K562 (cell line): ENCODE data around the gene LEPROT. TPM values are rescaled to one million over a fixed set of nuclear protein-coding genes. Genes with fewer than 3 reads are reported as not detected.

ENCODE experiments used
- ATAC-seq: fragments of 200-7000 bp; cut with Tn5 transposase; 3 replicates; pipeline ENCODE4 v1.9.1; 2020; ENCODE audit warnings: moderate library complexity
- BruUV-seq: library from RNA; stranded (reverse); fragments of 400-500 nt; replicated peaks from 2 replicates; lab custom pipeline; 2021; lab: Mats Ljungman, UMichigan
- CTCF ChIA-PET: fragments of 300-600 bp; formaldehyde crosslinking; extraction: SDS; loops from one replicate; lab custom pipeline; 2021; ENCODE audit warnings: low intra/inter-chr PET ratio; lab: Yijun Ruan, JAX
- POLR2A ChIA-PET: fragments of 300-600, 350-650 bp; sonication (Branson Sonifier 250); formaldehyde crosslinking; extraction: SDS; loops from one replicate; lab custom pipeline; 2021; ENCODE audit warnings: antibody characterized with exemption, inconsistent platforms; lab: Yijun Ruan, JAX
- DNase-seq, 4 experiments: peaks; one replicate each; pipeline versions ENCODE4 v3.0.0 to v3.0.0-alpha.2; 2011 to 2018; ENCODE audit warnings: low spot score in 3 of 4, mixed read lengths in 3 of 4; ENCODE audit errors: extremely low read depth in 1 of 4
- FAIRE-seq: peaks from 2 replicates; lab custom pipeline; 2011; peaks lifted over from hg19 to GRCh38; lab: Jason Lieb, UNC
- H2AFZ ChIP-seq: 2 replicates; pipeline ENCODE4 v1.6.0; 2011; ENCODE audit warnings: low read depth, low read length, control low read depth, inconsistent platforms
- H3K27ac ChIP-seq: fragments of 200-600 bp; 3 replicates; pipeline ENCODE4 v1.8.0; 2011; ENCODE audit warnings: low read depth, mild to moderate bottlenecking, control low read depth, inconsistent platforms, low read length, moderate library complexity, mixed read lengths; ENCODE audit errors: extremely low read depth
- H3K27me3 ChIP-seq, 2 experiments: fragments of 300-600 bp in 1 of 2; 2 replicates in 1 of 2; 3 replicates in 1 of 2; pipeline versions ENCODE4 v1.6.0 to v1.8.0; 2011; ENCODE audit warnings: inconsistent platforms in 2 of 2, low read length in 2 of 2, mild to moderate bottlenecking in 1 of 2, mixed read lengths in 1 of 2, moderate library complexity in 1 of 2; ENCODE audit not compliant: control insufficient read depth in 2 of 2, insufficient read depth in 2 of 2
- H3K36me3 ChIP-seq: fragments of 300-600 bp; 3 replicates; pipeline ENCODE4 v1.8.0; 2011; ENCODE audit warnings: mild to moderate bottlenecking, low read length, inconsistent platforms; ENCODE audit not compliant: control insufficient read depth, insufficient read depth
- H3K4me1 ChIP-seq, 2 experiments: fragments of 200-600 bp in 1 of 2; replicated peaks in 1 of 2; 2 replicates in 1 of 2; 3 replicates in 1 of 2; pipeline versions ENCODE4 v1.5.1 to v1.8.0; 2011; ENCODE audit warnings: inconsistent platforms in 2 of 2, low read length in 2 of 2, mild to moderate bottlenecking in 1 of 2, mixed read lengths in 1 of 2, moderate library complexity in 1 of 2; ENCODE audit not compliant: control insufficient read depth in 2 of 2, insufficient read depth in 2 of 2
- H3K4me2 ChIP-seq: 2 replicates; pipeline ENCODE4 v1.6.1; 2011; ENCODE audit warnings: low read length, control low read depth, inconsistent platforms, mixed read lengths; ENCODE audit not compliant: insufficient read depth
- H3K4me3 ChIP-seq: fragments of 200-600 bp; sonication (generic), shearing (Covaris generic); 2 replicates; pipeline ENCODE4 v1.5.1; 2016; ENCODE audit warnings: control low read depth, inconsistent platforms
- H3K79me2 ChIP-seq: fragments of 200-600 bp; 3 replicates; pipeline ENCODE4 v1.8.0; 2011; ENCODE audit warnings: low read length, inconsistent platforms; ENCODE audit not compliant: control insufficient read depth, insufficient read depth
- H3K9ac ChIP-seq, 2 experiments: 2 replicates each; pipeline versions ENCODE4 v1.6.0 to v1.6.1; 2011; ENCODE audit warnings: low read depth in 2 of 2, low read length in 2 of 2, control low read depth in 1 of 2, inconsistent platforms in 1 of 2, mild to moderate bottlenecking in 1 of 2, mixed read lengths in 1 of 2; ENCODE audit not compliant: insufficient read depth in 1 of 2
- H3K9me1 ChIP-seq: one replicate; pipeline ENCODE4 v1.6.0; 2011; ENCODE audit warnings: inconsistent platforms, mild to moderate bottlenecking, low read length, moderate library complexity; ENCODE audit not compliant: control insufficient read depth, insufficient read depth
- H3K9me3 ChIP-seq: replicated peaks from 2 replicates; pipeline ENCODE4 v1.5.1; 2011; ENCODE audit warnings: low read depth, low read length, inconsistent platforms; ENCODE audit not compliant: control insufficient read depth, insufficient read depth
- H4K20me1 ChIP-seq: replicated peaks from 2 replicates; pipeline ENCODE4 v1.6.1; 2011; ENCODE audit warnings: low read length, inconsistent platforms, mixed read lengths; ENCODE audit not compliant: control insufficient read depth, insufficient read depth
- BRD4 ChIP-seq: fragments of 200-600 bp; sonication (generic); IDR thresholded peaks from 2 replicates; pipeline ENCODE4 v1.6.1; 2017; ENCODE audit warnings: inconsistent platforms
- CBFA2T3 ChIP-seq: fragments of 450-650 bp; IDR thresholded peaks from 2 replicates; pipeline ENCODE4 v1.6.1; 2017
- HNRNPUL1 ChIP-seq: fragments of 200-400 bp; formaldehyde crosslinking; IDR thresholded peaks from 2 replicates; pipeline ENCODE4 v1.6.1; 2017; ENCODE audit warnings: low read length
- NFIX ChIP-seq: fragments of 250-450 bp; sonication (Bioruptor Pico); IDR thresholded peaks from 2 replicates; pipeline ENCODE4 v1.4.0; 2020; ENCODE audit warnings: low read depth, mild to moderate bottlenecking, moderate library complexity
- RAD51 ChIP-seq: fragments of 450-650 bp; IDR thresholded peaks from 2 replicates; pipeline ENCODE4 v1.7.1; 2016; ENCODE audit warnings: low read depth, mild to moderate bottlenecking, borderline replicate concordance
- RBM17 ChIP-seq: fragments of 200-400 bp; formaldehyde crosslinking; IDR thresholded peaks from 2 replicates; pipeline ENCODE4 v1.6.1; 2017; ENCODE audit warnings: low read depth, mild to moderate bottlenecking, low read length, borderline replicate concordance
- ZEB2 ChIP-seq: fragments of 450-650 bp; IDR thresholded peaks from 2 replicates; pipeline ENCODE4 v1.6.1; 2016
- ZNF224 ChIP-seq: sonication (generic); formaldehyde crosslinking; IDR thresholded peaks from 2 replicates; pipeline ENCODE4 v1.8.0; 2022; ENCODE audit warnings: mild to moderate bottlenecking, missing genetic modification reagents
- WGBS: fragments of 100-300 bp; shearing (Covaris generic); methylation state at CpG from one replicate; pipeline ENCODE4 v1.1.6; 2016; ENCODE audit warnings: low coverage, mixed read lengths; ENCODE audit not compliant: insufficient coverage; ENCODE audit errors: missing lambda C conversion rate; 5-methylcytosine and 5-hydroxymethylcytosine counted together
- in situ Hi-C: fragments of 300-500 bp; cut with MboI; formaldehyde crosslinking; loops from 4 replicates; pipeline ENCODE4 v1.15.0; 2018; ENCODE audit warnings: inconsistent platforms, mixed read lengths
- intact Hi-C: fragments of 100-400 bp; cut with micrococcal nuclease; formaldehyde crosslinking; loops from 2 replicates; pipeline ENCODE4 v1.14.2; 2022
- polyA plus RNA-seq, 8 experiments: library from polyadenylated mRNA; depleted of rRNA in 4 of 8; stranded (reverse) in 5 of 8; unstranded in 3 of 8; fragments of >200 nt; fragmentation: Nextera tagmentation in 2 of 8; fragmentation: Illumina TruSeq in 1 of 8; extraction: Ambion mirVana in 2 of 8; extraction: Trizol in 1 of 8; gene quantifications; 2 replicates each; pipeline versions ENCODE4 v1.2.1 to v1.2.3, GENCODE V29; 2011 to 2014; ENCODE audit warnings: inconsistent platforms in 1 of 8, missing spikeins in 1 of 8
- total RNA-seq, 7 experiments: library from RNA; depleted of rRNA in 6 of 7; stranded (reverse); fragments of >200 nt in 6 of 7; fragmentation: Illumina TruSeq in 2 of 7; extraction: Trizol in 2 of 7; gene quantifications; 2 replicates each; pipeline versions ENCODE4 v1.2.1 to v1.2.3, GENCODE V29; 2011 to 2021; ENCODE audit warnings: low replicate concordance in 1 of 7
- TF ChIP-seq, protein P1 (sequence below), 2 experiments: IDR thresholded peaks in 1 of 2; conservative IDR thresholded peaks in 1 of 2; 2 replicates each; pipeline ENCODE4 v1.6.1; 2016; ENCODE audit warnings: low read depth in 2 of 2, mild to moderate bottlenecking in 1 of 2, missing compliant biosample characterization in 1 of 2, missing genetic modification characterization in 1 of 2, moderate library complexity in 1 of 2
- TF ChIP-seq, protein P2 (sequence below): sonication (generic); formaldehyde crosslinking; IDR thresholded peaks from 2 replicates; pipeline ENCODE4 v1.8.0; 2022; ENCODE audit warnings: missing genetic modification reagents, mild to moderate bottlenecking, borderline replicate concordance
- TF ChIP-seq, protein P3 (sequence below): fragments of 250-450 bp; sonication (Bioruptor Pico); IDR thresholded peaks from 2 replicates; pipeline ENCODE4 v1.4.0; 2020; ENCODE audit warnings: mild to moderate bottlenecking
- TF ChIP-seq, protein P4 (sequence below): fragments of 250-450 bp; sonication (Bioruptor Pico); IDR thresholded peaks from 2 replicates; pipeline ENCODE4 v1.4.0; 2020; ENCODE audit warnings: borderline replicate concordance

Gene LEPROT
- total and polyA plus RNA-seq, 9 of the 15 experiments (the other 6 are each of a cell fraction or from before 2014, with no cell fraction given) = 28.1 to 97.5 (median 45.8) TPM

DNA sequence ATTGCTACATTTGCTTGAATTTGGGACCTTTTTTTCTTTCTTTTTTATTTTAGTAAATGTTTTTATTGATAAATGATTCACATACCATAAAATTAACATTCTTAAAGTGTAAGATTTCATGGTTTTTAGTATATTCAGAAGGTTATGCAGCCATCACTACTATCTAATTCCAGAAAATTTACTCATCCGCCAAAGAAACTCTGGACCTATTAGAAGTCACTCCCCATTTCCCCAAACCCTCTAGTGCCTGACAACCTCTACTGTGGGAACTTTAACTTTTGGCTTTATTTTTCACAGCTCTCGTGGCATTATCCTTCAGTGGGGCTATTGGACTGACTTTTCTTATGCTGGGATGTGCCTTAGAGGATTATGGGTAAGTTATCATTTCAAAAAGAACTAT lies 4.5 kb downstream of the LEPROT start:
- BruUV-seq = no TSS peak
- Histone ChIP-seq H3K4me3 (no peak overlapping the region), H3K36me3 (peaks cover 66% of the 10 kb centered on the region), H4K20me1 (peaks cover 3% of the 10 kb centered on the region; the same call in 1 of the 2 replicates), H3K9me3 (no peaks in the 10 kb centered on the region), H3K4me2 (no peak overlapping the region), H3K4me1 (peaks cover 9 to 40% of the 10 kb centered on the region in 2 experiments), H3K27me3 (no peaks in the 10 kb centered on the region), H3K27ac (no peak overlapping the region), H3K9me1 (no peaks in the 10 kb centered on the region), H3K9ac (no peak overlapping the region), H3K79me2 (peaks cover 84% of the 10 kb centered on the region), H2AFZ (no peak overlapping the region)
- 83% methylated on average over 2 of the region's 2 CpGs for WGBS
- in situ Hi-C loops = loop anchor here (10.0 kb wide), 1 partner anchor 360 kb away; no protein-coding TSS in a partner anchor
- FAIRE-seq (no peak), ATAC-seq (no peak), DNase-seq (no peak)
- CTCF ChIA-PET = no interaction called here
- TF ChIP-seq, protein P1, sequence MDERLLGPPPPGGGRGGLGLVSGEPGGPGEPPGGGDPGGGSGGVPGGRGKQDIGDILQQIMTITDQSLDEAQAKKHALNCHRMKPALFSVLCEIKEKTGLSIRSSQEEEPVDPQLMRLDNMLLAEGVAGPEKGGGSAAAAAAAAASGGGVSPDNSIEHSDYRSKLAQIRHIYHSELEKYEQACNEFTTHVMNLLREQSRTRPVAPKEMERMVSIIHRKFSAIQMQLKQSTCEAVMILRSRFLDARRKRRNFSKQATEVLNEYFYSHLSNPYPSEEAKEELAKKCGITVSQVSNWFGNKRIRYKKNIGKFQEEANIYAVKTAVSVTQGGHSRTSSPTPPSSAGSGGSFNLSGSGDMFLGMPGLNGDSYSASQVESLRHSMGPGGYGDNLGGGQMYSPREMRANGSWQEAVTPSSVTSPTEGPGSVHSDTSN (CRISPR knock-in tag; IDR thresholded peaks at IDR 0.05; ENCODE audit: low read depth) = no peak
- TF ChIP-seq, protein P1 (tag; conservative IDR thresholded peaks at IDR 0.05; ENCODE audit: low read depth) = no peak
- TF ChIP-seq ZEB2 (no peak), ZNF224 (CRISPR knock-in tag) (no peak), BRD4 (no peak), CBFA2T3 (no peak), HNRNPUL1 (no peak), RAD51 (no peak), NFIX (no peak), RBM17 (no peak)
- TF ChIP-seq, protein P2, sequence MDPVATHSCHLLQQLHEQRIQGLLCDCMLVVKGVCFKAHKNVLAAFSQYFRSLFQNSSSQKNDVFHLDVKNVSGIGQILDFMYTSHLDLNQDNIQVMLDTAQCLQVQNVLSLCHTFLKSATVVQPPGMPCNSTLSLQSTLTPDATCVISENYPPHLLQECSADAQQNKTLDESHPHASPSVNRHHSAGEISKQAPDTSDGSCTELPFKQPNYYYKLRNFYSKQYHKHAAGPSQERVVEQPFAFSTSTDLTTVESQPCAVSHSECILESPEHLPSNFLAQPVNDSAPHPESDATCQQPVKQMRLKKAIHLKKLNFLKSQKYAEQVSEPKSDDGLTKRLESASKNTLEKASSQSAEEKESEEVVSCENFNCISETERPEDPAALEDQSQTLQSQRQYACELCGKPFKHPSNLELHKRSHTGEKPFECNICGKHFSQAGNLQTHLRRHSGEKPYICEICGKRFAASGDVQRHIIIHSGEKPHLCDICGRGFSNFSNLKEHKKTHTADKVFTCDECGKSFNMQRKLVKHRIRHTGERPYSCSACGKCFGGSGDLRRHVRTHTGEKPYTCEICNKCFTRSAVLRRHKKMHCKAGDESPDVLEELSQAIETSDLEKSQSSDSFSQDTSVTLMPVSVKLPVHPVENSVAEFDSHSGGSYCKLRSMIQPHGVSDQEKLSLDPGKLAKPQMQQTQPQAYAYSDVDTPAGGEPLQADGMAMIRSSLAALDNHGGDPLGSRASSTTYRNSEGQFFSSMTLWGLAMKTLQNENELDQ (CRISPR knock-in tag) = no peak
- TF ChIP-seq, protein P3, sequence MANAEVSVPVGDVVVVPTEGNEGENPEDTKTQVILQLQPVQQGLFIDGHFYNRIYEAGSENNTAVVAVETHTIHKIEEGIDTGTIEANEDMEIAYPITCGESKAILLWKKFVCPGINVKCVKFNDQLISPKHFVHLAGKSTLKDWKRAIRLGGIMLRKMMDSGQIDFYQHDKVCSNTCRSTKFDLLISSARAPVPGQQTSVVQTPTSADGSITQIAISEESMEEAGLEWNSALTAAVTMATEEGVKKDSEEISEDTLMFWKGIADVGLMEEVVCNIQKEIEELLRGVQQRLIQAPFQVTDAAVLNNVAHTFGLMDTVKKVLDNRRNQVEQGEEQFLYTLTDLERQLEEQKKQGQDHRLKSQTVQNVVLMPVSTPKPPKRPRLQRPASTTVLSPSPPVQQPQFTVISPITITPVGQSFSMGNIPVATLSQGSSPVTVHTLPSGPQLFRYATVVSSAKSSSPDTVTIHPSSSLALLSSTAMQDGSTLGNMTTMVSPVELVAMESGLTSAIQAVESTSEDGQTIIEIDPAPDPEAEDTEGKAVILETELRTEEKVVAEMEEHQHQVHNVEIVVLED (CRISPR knock-in tag) = no peak
- TF ChIP-seq, protein P4, sequence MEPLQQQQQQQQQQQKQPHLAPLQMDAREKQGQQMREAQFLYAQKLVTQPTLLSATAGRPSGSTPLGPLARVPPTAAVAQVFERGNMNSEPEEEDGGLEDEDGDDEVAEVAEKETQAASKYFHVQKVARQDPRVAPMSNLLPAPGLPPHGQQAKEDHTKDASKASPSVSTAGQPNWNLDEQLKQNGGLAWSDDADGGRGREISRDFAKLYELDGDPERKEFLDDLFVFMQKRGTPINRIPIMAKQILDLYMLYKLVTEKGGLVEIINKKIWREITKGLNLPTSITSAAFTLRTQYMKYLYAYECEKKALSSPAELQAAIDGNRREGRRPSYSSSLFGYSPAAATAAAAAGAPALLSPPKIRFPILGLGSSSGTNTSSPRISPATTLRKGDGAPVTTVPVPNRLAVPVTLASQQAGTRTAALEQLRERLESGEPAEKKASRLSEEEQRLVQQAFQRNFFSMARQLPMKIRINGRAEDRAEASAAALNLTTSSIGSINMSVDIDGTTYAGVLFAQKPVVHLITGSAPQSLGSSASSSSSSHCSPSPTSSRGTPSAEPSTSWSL = no peak
- intact Hi-C loops = no loop called here
- POLR2A ChIA-PET = no interaction called here
